ENCODE measurements around the gene CMKLR1. TPM values are rescaled to one million over a fixed set of nuclear protein-coding genes. Genes with fewer than 3 reads are reported as not detected.

Gene CMKLR1
- total and polyA plus RNA-seq, 2 donors (not counting 3 experiments of a cell fraction or from before 2014, with no cell fraction given): 0.61 TPM; not detected in 1

GRCh38 chr12:108270035-108270848 is 68.9 kb downstream of the CMKLR1 start:
- Histone ChIP-seq H3K27me3 (ENCODE audit: control insufficient read depth in 2 of 2, insufficient read depth in 2 of 2, low read length in 2 of 2) (no peaks in the 10 kb centered on the region), H3K36me3 (ENCODE audit: control insufficient read depth in 2 of 2, extremely low read depth in 1 of 2, insufficient read depth in 2 of 2, low read length in 2 of 2) (no peaks in the 10 kb centered on the region), H3K9me3 (replicated peaks; ENCODE audit: control insufficient read depth, insufficient read depth, low read length) (no peaks in the 10 kb centered on the region), H3K4me2 (ENCODE audit: insufficient read depth, low read length) (no peak overlapping the region), H3K9ac (replicated peaks; ENCODE audit: extremely low read depth, insufficient read depth, low read length) (no peak overlapping the region), H3K79me2 (ENCODE audit: control insufficient read depth, insufficient read depth, low read length) (no peaks in the 10 kb centered on the region), H3K4me3 (replicated peaks in 1 of 3; ENCODE audit: insufficient read depth in 1 of 3, low read depth in 1 of 3, low read length in 3 of 3) (no peak overlapping the region), H2AFZ (ENCODE audit: low read depth, low read length) (no peak overlapping the region), H3K9me1 (replicated peaks; ENCODE audit: control insufficient read depth, extremely low read depth, insufficient read depth, low read length) (no peaks in the 10 kb centered on the region), H3K4me1 (ENCODE audit: control insufficient read depth, extremely low read depth, insufficient read depth, low read length) (no peaks in the 10 kb centered on the region), H4K20me1 (replicated peaks; ENCODE audit: control insufficient read depth, extremely low read depth, insufficient read depth, low read length) (no peaks in the 10 kb centered on the region), H3K27ac (ENCODE audit: insufficient read depth, low read depth, low read length) (no peak overlapping the region)
- intact Hi-C loops (cut with micrococcal nuclease) (no loop called here), dilution Hi-C loops (cut with MboI; ENCODE audit: extremely low pct_ligation_motif_present, low sequenced_read_pairs) (no loop called here)
- BruUV-seq (replicated peaks): no TSS peak
- no peak for FAIRE-seq
- ChIA-PET POLR2A (no interaction called here), CTCF (interaction anchor here (0.9 kb wide), 1 partner anchor 35 kb away, joined by 4 read pairs; no protein-coding TSS in a partner anchor)
- TF ChIP-seq GATA2 (IDR thresholded peaks at IDR 0.05; ENCODE audit: insufficient read depth, insufficient read length, low read depth, low read length): no peak
- TF ChIP-seq EZH2 (IDR thresholded peaks at IDR 0.05; ENCODE audit: borderline replicate concordance, low read depth, low read length, severe bottlenecking): no peak
- TF ChIP-seq MYC (IDR thresholded peaks at IDR 0.05; ENCODE audit: low read depth, low read length): no peak
- TF ChIP-seq POLR2A (IDR thresholded peaks at IDR 0.05; ENCODE audit: low read depth, low read length): no peak
- no peak for TF ChIP-seq CTCF (IDR thresholded peaks at IDR 0.05; ENCODE audit: extremely low read depth in 1 of 2, insufficient read depth in 1 of 2, low read depth in 1 of 2, low read length in 2 of 2)
- no peak for TF ChIP-seq FOS (IDR thresholded peaks at IDR 0.05; ENCODE audit: borderline replicate concordance, insufficient read depth, low read length)
- no peak for TF ChIP-seq POLR2AphosphoS5 (IDR thresholded peaks at IDR 0.05; ENCODE audit: insufficient read depth, low read depth, low read length)
- no peak for TF ChIP-seq MAX (IDR thresholded peaks at IDR 0.05; ENCODE audit: insufficient read depth, insufficient read length)
- TF ChIP-seq JUN (IDR thresholded peaks at IDR 0.05; ENCODE audit: borderline replicate concordance, insufficient read depth, insufficient read length, low read depth): no peak
- DNase-seq (ENCODE audit: low read depth, low spot score): no peak
